GM13976 (cell line): ENCODE results near the gene ALOX15.
"Not testable (repeated sequence)": the region's sequence is repeated elsewhere in the genome, so short reads cannot be mapped to it uniquely, and the experiment has no call there.

Experiments
- DNase-seq: peaks from one replicate; pipeline ENCODE4 v3.0.0; 2012; ENCODE audit warnings: low spot score
- in situ Hi-C: fragments of 300-500 bp; cut with MboI; formaldehyde crosslinking; loops from one replicate; pipeline ENCODE4 v1.12.0; 2022; ENCODE audit warnings: low sequenced_read_pairs, mixed read lengths, inconsistent platforms; ENCODE audit not compliant: unreplicated experiment
- TF ChIP-seq, protein P1 (sequence below): IDR thresholded peaks from 2 replicates; pipeline ENCODE4 v1.5.1; 2012; ENCODE audit warnings: borderline replicate concordance, mild to moderate bottlenecking; ENCODE audit not compliant: insufficient read depth; ENCODE audit errors: extremely low read depth, missing control alignments, control extremely low read depth

ALOX15 gene

GRCh38 chr17:4631431-4631830 is 10.0 kb downstream of the ALOX15 start:
- in situ Hi-C loops: no loop called here
- no peak for DNase-seq
- TF ChIP-seq, protein P1, sequence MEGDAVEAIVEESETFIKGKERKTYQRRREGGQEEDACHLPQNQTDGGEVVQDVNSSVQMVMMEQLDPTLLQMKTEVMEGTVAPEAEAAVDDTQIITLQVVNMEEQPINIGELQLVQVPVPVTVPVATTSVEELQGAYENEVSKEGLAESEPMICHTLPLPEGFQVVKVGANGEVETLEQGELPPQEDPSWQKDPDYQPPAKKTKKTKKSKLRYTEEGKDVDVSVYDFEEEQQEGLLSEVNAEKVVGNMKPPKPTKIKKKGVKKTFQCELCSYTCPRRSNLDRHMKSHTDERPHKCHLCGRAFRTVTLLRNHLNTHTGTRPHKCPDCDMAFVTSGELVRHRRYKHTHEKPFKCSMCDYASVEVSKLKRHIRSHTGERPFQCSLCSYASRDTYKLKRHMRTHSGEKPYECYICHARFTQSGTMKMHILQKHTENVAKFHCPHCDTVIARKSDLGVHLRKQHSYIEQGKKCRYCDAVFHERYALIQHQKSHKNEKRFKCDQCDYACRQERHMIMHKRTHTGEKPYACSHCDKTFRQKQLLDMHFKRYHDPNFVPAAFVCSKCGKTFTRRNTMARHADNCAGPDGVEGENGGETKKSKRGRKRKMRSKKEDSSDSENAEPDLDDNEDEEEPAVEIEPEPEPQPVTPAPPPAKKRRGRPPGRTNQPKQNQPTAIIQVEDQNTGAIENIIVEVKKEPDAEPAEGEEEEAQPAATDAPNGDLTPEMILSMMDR: no peak

DNA sequence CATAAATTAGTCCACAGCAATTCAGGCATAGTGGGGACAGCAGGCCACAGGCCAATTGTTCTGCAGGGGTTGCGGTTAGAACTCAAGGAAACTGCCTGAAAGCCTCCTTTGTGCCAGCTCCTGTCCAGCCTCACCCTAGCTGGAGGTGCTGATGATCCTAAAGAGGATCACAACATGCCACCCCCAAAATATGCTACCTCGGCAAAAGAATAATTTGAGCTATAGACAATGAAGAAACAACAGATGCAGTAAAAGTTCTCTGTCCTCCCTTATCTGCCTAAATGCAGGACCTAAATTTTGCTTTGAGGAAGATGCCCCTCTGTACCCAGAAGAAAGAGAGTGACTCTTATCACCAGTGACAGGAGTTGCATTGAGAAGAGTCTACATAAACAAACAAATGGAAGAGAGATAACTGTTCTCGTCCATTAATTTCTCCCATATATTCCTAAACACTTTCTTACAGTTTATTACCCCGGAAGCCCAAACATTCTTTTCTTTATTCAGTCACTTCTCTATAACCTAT is 14.7 kb downstream of the ALOX15 start:
- in situ Hi-C loops: loop anchor here (10.0 kb wide), 1 partner anchor 192 kb away; the partner anchor contains the start of gene SPNS3
- TF ChIP-seq, protein P1: no peak
- no peak for DNase-seq

DNA sequence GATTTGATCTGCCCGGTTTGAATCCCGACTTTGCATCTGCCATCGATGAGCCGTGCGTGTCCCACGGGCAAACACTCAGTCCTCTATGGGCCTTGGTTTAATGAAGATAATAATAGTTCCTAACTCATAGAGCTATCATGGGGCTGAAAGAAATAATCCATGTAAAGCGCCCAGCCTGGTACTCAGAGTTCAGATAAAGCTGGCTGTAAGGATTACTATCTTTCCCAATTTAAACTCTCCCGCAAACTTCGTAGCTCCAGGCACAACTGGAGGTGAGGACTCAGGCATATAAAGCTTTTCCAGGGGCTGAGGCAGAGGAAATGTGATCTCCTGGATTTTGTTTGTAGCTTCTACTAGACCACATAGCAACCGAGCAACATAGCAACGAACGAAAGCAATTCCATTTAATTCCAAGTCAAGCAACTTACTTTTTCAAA is 16.3 kb downstream of the ALOX15 start:
- DNase-seq: no peak
- TF ChIP-seq, protein P1: no peak
- in situ Hi-C loops: loop anchor here (10.0 kb wide), 1 partner anchor 190 kb away; the partner anchor contains the start of gene SPNS3

DNA sequence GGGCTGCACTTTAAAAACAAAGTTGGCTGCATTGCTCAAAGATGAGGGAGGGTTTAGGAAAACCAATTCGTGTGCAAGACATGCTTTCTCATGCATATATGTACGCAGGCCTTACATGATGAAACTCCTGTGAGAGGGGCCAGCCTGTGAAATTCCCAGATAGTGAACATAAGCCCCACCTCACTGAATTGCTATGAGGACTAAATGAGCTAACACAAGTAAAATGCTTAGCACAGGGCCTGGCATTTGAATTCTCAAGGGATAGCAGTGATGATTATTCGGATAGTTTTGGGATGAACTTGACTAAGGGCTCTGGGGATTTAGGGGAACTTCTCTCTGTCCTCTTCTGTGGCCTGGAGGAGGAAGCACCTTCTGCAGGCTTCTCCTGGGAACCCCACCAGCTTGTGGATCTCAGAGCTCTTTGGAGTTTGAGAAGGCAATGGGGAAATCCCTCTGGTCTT is 17.0 kb downstream of the ALOX15 start:
- in situ Hi-C loops: loop anchor here (5.0 to 10.0 kb wide), 2 partner anchors 57 to 190 kb away; partner anchors contain the start of gene SPNS3
- DNase-seq: not testable (repeated sequence)

- in situ Hi-C loops: loop anchor here (5.0 to 10.0 kb wide), 2 partner anchors 56 to 188 kb away; partner anchors contain the start of gene SPNS3
- DNase-seq: no peak
- TF ChIP-seq, protein P1: no peak
Measured at GRCh38 chr17:4623249-4623648, 18.2 kb downstream of the ALOX15 start.

DNA sequence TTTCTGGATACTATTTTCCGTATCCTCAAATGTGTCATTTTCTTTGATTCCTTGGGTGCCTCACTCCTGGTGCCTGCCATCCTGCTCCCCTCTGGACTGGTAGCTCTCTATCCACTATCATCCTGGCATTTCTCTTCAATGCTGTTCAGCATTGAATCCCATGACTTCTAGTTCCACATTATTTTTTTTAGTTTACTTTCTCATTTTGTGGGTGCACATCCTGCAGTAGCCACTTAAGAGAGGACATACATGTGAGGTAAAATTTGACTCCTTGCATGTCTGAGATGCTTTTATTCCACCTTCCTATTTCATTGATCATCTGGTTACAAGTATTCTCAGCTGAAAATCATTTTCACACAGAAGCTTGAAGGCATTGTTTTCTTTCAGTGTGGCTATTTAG is 19.1 kb downstream of the ALOX15 start:
- in situ Hi-C loops: loop anchor here (5.0 to 10.0 kb wide), 2 partner anchors 55 to 188 kb away; partner anchors contain the start of gene SPNS3
- DNase-seq: no peak
- TF ChIP-seq, protein P1: no peak

DNA sequence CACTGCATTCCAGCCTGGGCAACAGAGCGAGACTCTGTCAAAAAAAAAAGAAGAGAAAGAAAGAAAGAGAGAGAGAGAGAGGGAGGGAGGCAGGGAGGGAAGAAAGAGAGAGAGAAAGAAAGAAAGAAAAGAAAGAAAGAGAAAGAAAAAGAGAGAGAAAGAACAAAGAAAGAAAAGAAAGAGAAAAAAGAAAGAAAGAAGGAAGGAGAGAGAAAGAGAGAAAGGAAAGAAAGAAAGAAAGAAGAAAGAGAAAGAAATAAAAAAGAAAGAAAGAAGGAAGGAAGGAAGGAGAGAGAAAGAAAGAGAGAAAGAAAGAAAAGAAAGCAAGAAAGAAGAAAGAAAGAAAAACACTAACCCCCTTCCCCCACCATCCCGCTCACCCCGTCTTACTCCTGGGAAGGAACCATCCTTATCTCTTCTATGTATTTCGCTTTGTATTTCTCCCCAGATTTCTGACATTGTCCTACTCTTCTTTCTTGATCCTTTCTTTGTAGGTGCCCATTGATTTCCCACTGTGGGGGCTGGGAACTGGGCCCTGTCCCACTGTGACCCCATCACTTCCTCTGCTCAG is 20.9 kb downstream of the ALOX15 start:
- in situ Hi-C loops: loop anchor here (5.0 to 10.0 kb wide), 2 partner anchors 53 to 186 kb away; partner anchors contain the start of gene SPNS3
- TF ChIP-seq, protein P1: no peak
- DNase-seq: no peak
